B cell (primary cell): ENCODE data around the gene IZUMO1. TPM values are rescaled to one million over a fixed set of nuclear protein-coding genes. Genes with fewer than 3 reads are reported as not detected.

Experiments
- ATAC-seq: fragments of 200-7000 bp; cut with Tn5 transposase; one replicate; pipeline ENCODE4 v1.10.0; 2021; ENCODE audit warnings: low read depth, mild to moderate bottlenecking, moderate number of reproducible peaks, moderate library complexity
- CTCF ChIA-PET: fragments of 350-600 bp; sonication (Branson Sonifier 250); formaldehyde crosslinking; loops from one replicate; lab custom pipeline; 2021; ENCODE audit warnings: antibody characterized with exemption, inconsistent platforms; lab: Charles Lee
- POLR2A ChIA-PET: fragments of 350-600 bp; sonication (Branson Sonifier 250); formaldehyde crosslinking; loops from one replicate; lab custom pipeline; 2021; ENCODE audit warnings: antibody characterized with exemption; lab: Charles Lee
- DNase-seq: peaks from one replicate; pipeline ENCODE4 v3.0.0; 2013
- H2AFZ ChIP-seq: 2 replicates; pipeline ENCODE4 v1.6.1; 2012; ENCODE audit warnings: mild to moderate bottlenecking, low read depth, low read length; ENCODE audit not compliant: insufficient read depth, poor library complexity, severe bottlenecking
- H3K27ac ChIP-seq, 2 donors: 1 replicate in 1 of 2; 2 replicates in 1 of 2; pipeline ENCODE4 v1.5.1; 2012 to 2013; ENCODE audit warnings: low read length in 2 of 2, mild to moderate bottlenecking in 2 of 2, moderate library complexity in 1 of 2
- H3K27me3 ChIP-seq, 4 experiments: fragments of 200-600 bp in 1 of 4; sonication (generic) in 1 of 4; replicated peaks in 1 of 4; 1 replicate in 2 of 4; 2 replicates in 2 of 4; pipeline versions ENCODE4 v1.6.1 to v1.7.0; 2013 to 2016; ENCODE audit warnings: low read length in 3 of 4, mild to moderate bottlenecking in 2 of 4, mixed read lengths in 1 of 4, moderate library complexity in 1 of 4; ENCODE audit not compliant: insufficient read depth in 4 of 4, control insufficient read depth in 3 of 4; ENCODE audit errors: control extremely low read depth in 1 of 4
- H3K36me3 ChIP-seq, 2 experiments: replicated peaks in 1 of 2; 1 replicate in 1 of 2; 2 replicates in 1 of 2; pipeline versions ENCODE4 v1.6.1 to v1.7.1; 2013; ENCODE audit warnings: low read length in 1 of 2; ENCODE audit not compliant: insufficient read depth in 2 of 2, control insufficient read depth in 1 of 2; ENCODE audit errors: control extremely low read depth in 1 of 2, extremely low read depth in 1 of 2
- H3K4me1 ChIP-seq, 2 donors: fragments of 200-600 bp in 1 of 2; sonication (generic) in 1 of 2; 1 replicate in 1 of 2; 2 replicates in 1 of 2; pipeline versions ENCODE4 v1.5.1 to v1.6.1; 2013 to 2017; ENCODE audit warnings: low read length in 2 of 2; ENCODE audit not compliant: control insufficient read depth in 2 of 2, insufficient read depth in 2 of 2
- H3K4me2 ChIP-seq: replicated peaks from 2 replicates; pipeline ENCODE3; 2012; ENCODE audit warnings: mild to moderate bottlenecking, low read depth, low read length; ENCODE audit not compliant: poor library complexity, severe bottlenecking
- H3K4me3 ChIP-seq, 5 experiments: fragments of 200-600 bp in 1 of 5; sonication (generic) in 1 of 5; 1 replicate in 3 of 5; 2 replicates in 2 of 5; pipeline versions ENCODE4 v1.5.1 to v1.7.0; 2011 to 2016; ENCODE audit warnings: low read length in 4 of 5, mild to moderate bottlenecking in 4 of 5, low read depth in 2 of 5, control low read depth in 1 of 5, moderate library complexity in 1 of 5; ENCODE audit not compliant: insufficient read depth in 1 of 5; ENCODE audit errors: control extremely low read depth in 1 of 5, extremely low read depth in 1 of 5
- H3K79me2 ChIP-seq: fragments of 200-600 bp; sonication (generic); one replicate; pipeline ENCODE4 v1.6.0; 2016; ENCODE audit warnings: low read length; ENCODE audit not compliant: control insufficient read depth, insufficient read depth
- H3K9ac ChIP-seq: fragments of 200-600 bp; sonication (generic); 2 replicates; pipeline ENCODE4 v1.6.1; 2017; ENCODE audit warnings: mild to moderate bottlenecking, low read length, moderate library complexity
- H3K9me3 ChIP-seq, 3 donors: one replicate each; pipeline versions ENCODE4 v1.6.1 to v1.7.1; 2013; ENCODE audit warnings: low read length in 2 of 3; ENCODE audit not compliant: control insufficient read depth in 2 of 3, insufficient read depth in 1 of 3; ENCODE audit errors: control extremely low read depth in 1 of 3
- H4K20me1 ChIP-seq: 2 replicates; pipeline ENCODE4 v1.6.0; 2012; ENCODE audit warnings: mild to moderate bottlenecking, low read length; ENCODE audit not compliant: insufficient read depth, control insufficient read depth, poor library complexity, severe bottlenecking
- H3K27ac Mint-ChIP-seq: one replicate; pipeline ENCODE4 v1.8.0; 2021; ENCODE audit warnings: mixed read lengths
- H3K27me3 Mint-ChIP-seq: one replicate; pipeline ENCODE4 v1.8.0; 2021; ENCODE audit warnings: mixed read lengths
- H3K4me1 Mint-ChIP-seq: one replicate; pipeline ENCODE4 v1.8.0; 2021; ENCODE audit warnings: mixed read lengths
- H3K4me3 Mint-ChIP-seq: one replicate; pipeline ENCODE4 v1.8.0; 2021; ENCODE audit warnings: mixed read lengths
- H3K9me3 Mint-ChIP-seq: one replicate; pipeline ENCODE4 v1.8.0; 2022; ENCODE audit warnings: mixed read lengths; ENCODE audit not compliant: insufficient read depth
- EZH2 ChIP-seq: IDR thresholded peaks from 2 replicates; pipeline ENCODE4 v1.6.1; 2012; ENCODE audit warnings: borderline replicate concordance, low read depth, mild to moderate bottlenecking, moderate library complexity, low read length; ENCODE audit not compliant: insufficient read depth, poor library complexity, severe bottlenecking
- WGBS: methylation state at CpG from one replicate; pipeline ENCODE4 v1.1.5; 2013; ENCODE audit warnings: missing lambda C conversion rate; ENCODE audit not compliant: insufficient coverage; 5-methylcytosine and 5-hydroxymethylcytosine counted together
- intact Hi-C: fragments of 100-400 bp; cut with micrococcal nuclease; formaldehyde crosslinking; loops from one replicate; pipeline ENCODE4 v1.10.0; 2022
- polyA plus RNA-seq: library from polyadenylated mRNA; depleted of rRNA; stranded (reverse); fragments of >200 nt; gene quantifications from 2 replicates; pipeline ENCODE4 v1.2.3, GENCODE V29; 2012
- total RNA-seq, 2 donors: library from RNA; stranded (reverse); fragments of 120-200 nt in 1 of 2; gene quantifications; 1 replicate in 1 of 2; 2 replicates in 1 of 2; pipeline versions ENCODE4 v1.2.3 to v1.2.4, GENCODE V29; 2013 to 2022
- TF ChIP-seq, protein P1 (sequence below): fragments of 200-600 bp; IDR thresholded peaks from one replicate; pipeline ENCODE4 v1.8.0; 2022; ENCODE audit warnings: antibody characterized with exemption, mild to moderate bottlenecking

Gene IZUMO1
- total and polyA plus RNA-seq, 2 donors (not counting 1 experiment from before 2014, with no cell fraction given), result not detected

DNA sequence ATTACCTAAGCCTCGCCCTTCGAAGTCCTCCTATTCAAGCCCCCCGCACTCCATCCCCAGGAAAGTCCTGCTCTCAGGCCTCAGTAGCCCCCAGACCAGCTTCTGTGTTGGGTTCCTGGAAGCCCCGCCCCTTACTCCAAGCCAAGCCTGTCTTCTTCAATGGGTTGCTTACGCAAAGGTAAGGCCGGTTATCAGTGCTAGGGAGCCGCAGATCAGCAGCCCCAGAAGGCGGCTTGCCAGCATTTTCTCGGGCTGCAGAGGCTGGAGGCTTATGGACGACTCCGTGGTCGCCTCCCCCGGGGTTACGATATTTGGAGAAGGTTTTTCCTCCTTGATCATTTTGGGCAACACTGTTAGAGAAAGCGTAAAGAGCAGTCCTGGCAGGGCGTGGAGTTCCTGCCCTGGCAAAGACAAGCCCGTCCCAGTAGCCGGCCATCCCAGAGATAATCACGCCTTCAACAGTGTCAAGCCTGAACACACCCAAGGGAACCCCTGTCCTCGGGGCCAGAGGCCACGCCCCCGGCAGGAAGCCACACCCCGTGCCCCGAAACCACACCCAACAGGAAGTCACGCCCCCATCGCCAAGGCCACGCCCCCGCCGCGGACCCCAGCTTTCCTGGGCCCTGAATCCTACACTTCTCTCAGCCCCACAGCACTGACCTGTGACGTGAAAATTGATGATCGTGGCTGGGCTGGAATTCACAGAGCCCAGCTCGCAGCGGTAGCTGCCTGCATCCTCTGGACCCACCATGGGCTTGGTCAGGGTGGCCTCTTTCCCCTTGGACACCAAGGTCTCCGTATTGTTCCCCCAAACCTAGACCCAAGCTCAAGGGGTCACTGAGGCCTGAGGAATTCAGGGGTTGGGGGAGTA is 5.3 kb downstream of the IZUMO1 start:
- H3K79me2 ChIP-seq, result no peaks in the 10 kb centered on the region
- POLR2A ChIA-PET, result no interaction called here
- H3K36me3 ChIP-seq, result no peaks in the 10 kb centered on the region
- H3K9me3 ChIP-seq, result peaks cover 0 to 38% (median 0%) of the 10 kb centered on the region in 3 donors
- no peak overlapping the region for H3K4me3 ChIP-seq
- no peak overlapping the region for H2AFZ ChIP-seq
- ATAC-seq, result no peak
- no peaks in the 10 kb centered on the region for H4K20me1 ChIP-seq
- H3K9ac ChIP-seq, result no peak overlapping the region
- CTCF ChIA-PET, result no interaction called here
- H3K9me3 Mint-ChIP-seq, result no peaks in the 10 kb centered on the region
- H3K4me1 ChIP-seq, result peaks cover 22 to 28% of the 10 kb centered on the region in 2 donors
- H3K4me1 Mint-ChIP-seq, result peaks cover 19% of the 10 kb centered on the region
- peak; percentile 50 for DNase-seq
- no peak overlapping the region for H3K27ac ChIP-seq
- H3K27me3 ChIP-seq, result peaks cover 0 to 40% (median 20%) of the 10 kb centered on the region in 4 experiments
- H3K27me3 Mint-ChIP-seq, result peaks cover 25% of the 10 kb centered on the region
- peak overlapping the region; percentile 46 for H3K27ac Mint-ChIP-seq
- intact Hi-C loops, result no loop called here
- H3K4me2 ChIP-seq, result no peak overlapping the region
- WGBS, result 51% methylated on average over 32 of the region's 35 CpGs
- no peak for TF ChIP-seq EZH2
- TF ChIP-seq, protein P1, sequence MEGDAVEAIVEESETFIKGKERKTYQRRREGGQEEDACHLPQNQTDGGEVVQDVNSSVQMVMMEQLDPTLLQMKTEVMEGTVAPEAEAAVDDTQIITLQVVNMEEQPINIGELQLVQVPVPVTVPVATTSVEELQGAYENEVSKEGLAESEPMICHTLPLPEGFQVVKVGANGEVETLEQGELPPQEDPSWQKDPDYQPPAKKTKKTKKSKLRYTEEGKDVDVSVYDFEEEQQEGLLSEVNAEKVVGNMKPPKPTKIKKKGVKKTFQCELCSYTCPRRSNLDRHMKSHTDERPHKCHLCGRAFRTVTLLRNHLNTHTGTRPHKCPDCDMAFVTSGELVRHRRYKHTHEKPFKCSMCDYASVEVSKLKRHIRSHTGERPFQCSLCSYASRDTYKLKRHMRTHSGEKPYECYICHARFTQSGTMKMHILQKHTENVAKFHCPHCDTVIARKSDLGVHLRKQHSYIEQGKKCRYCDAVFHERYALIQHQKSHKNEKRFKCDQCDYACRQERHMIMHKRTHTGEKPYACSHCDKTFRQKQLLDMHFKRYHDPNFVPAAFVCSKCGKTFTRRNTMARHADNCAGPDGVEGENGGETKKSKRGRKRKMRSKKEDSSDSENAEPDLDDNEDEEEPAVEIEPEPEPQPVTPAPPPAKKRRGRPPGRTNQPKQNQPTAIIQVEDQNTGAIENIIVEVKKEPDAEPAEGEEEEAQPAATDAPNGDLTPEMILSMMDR, result no peak
- peak overlapping the region; percentile 49 for H3K4me3 Mint-ChIP-seq
